GM18505 (cell line): ENCODE data around the gene HOGA1.
"Not testable (repeated sequence)": the region's sequence is repeated elsewhere in the genome, so short reads cannot be mapped to it uniquely, and the experiment has no call there.

Source experiments
- ATAC-seq: cut with Tn5 transposase; IDR thresholded peaks from one replicate; pipeline ENCODE4 v1.9.1; 2021; ENCODE audit not compliant: unreplicated experiment
- POLR2A ChIP-seq: IDR thresholded peaks from 4 replicates; pipeline ENCODE4 v1.6.1; 2011; ENCODE audit warnings: borderline replicate concordance; ENCODE audit not compliant: insufficient read depth, insufficient read length; ENCODE audit errors: extremely low read depth

Gene HOGA1

GRCh38 chr10:97547962-97548361 is 36.2 kb upstream of the HOGA1 start:
- no peak for ATAC-seq
- TF ChIP-seq POLR2A: no peak

GRCh38 chr10:97548828-97549455 is 35.2 kb upstream of the HOGA1 start:
- TF ChIP-seq POLR2A: no peak
- ATAC-seq: no peak

- ATAC-seq: no peak
- TF ChIP-seq POLR2A: no peak
Observed at GRCh38 chr10:97549587-97550322, 34.4 kb upstream of the HOGA1 start.

- no peak for TF ChIP-seq POLR2A
- ATAC-seq: no peak
Observed at GRCh38 chr10:97550336-97551149, 33.6 kb upstream of the HOGA1 start.

GRCh38 chr10:97551271-97551670 is 32.9 kb upstream of the HOGA1 start:
- TF ChIP-seq POLR2A: no peak
- ATAC-seq: no peak

DNA sequence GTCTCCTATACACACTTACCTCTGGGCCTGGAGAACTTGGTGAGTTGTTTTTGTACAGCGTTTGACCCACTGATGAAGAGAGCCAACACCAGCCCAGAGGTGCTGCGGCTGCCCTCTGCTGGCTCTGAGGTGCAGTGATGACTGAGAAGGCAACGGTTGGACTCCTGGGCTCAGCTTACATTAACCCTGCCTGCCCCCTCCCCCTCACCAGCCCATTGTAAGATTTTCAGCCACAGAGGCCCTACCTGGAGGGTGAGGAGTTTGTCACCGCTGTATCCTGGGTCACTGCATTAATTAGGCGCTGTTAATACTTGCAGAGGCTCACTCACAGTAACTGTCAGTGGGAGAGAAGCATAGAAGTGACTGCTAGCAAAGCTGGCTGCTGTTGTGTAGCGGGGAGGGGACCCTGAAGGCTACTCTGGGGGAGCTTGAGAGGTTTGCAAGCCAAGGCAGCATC is 30.6 kb upstream of the HOGA1 start:
- ATAC-seq: no peak
- no peak for TF ChIP-seq POLR2A

- ATAC-seq: not testable (repeated sequence)
Observed at GRCh38 chr10:97554336-97554735, 29.9 kb upstream of the HOGA1 start.

- ATAC-seq: not testable (repeated sequence)
Observed at GRCh38 chr10:97555541-97555940, 28.6 kb upstream of the HOGA1 start.

DNA sequence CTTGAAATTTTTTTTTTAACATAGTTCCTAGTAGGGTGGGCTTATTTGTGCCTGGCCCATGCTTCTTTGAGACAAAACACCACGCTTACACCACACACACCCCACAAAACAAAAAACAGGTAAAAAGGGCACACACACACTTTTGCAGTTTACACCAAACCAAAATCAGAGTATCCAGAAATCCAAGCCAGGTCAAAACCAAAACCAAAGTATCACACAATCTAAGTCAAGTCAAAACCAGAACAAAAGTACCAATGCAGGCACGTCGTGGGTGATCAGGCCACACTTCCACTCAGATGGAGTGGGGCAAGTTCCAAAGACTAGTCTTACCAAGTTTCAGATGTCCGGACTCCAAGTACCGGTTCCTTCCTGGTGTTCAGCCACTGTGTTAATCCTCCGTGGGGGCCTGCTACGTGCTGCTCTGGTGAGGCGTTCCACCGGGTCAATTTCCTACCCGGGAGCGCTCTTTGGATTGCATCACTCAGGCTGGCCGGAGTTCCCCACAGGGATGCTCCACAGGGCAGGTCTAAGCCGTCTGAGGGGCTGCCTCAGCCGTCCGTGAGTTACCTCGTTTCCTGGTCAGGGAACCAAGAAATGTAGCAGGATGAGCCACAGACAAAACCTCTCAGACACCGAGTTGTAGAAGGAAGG is 23.3 kb upstream of the HOGA1 start:
- ATAC-seq: not testable (repeated sequence)

DNA sequence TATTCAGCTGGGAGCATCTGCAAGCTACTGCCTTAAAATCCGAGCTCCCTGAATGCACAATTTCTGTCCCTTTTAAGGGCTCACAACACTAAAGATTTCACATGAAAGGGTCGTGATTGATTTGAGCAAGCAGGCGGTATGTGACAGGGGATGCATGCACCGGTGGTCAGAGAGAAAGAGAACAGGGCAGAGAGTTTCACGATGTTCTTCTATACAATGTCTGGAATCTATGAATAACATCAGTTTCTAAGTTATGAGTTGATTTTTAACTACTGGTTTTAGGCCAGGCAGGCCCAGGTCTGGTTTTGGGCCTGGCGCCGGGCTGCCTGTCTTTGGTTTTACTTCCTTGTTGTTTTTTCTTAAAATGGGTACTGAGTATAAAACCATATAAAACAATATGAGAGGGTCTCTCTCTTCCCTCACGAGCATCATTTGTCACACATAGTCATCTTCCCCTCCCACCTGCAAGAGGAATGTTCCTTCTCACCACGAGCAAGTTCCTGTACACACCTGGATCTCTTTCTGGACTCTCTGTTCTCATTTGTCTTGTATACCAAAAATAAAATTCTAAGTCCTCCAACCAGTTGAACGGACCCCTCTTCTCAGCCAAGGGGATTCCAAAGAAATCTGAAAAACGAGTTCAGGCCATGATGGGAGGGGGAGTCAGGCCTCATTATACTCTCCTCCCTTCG is 22.7 kb upstream of the HOGA1 start:
- ATAC-seq: not testable (repeated sequence)

DNA sequence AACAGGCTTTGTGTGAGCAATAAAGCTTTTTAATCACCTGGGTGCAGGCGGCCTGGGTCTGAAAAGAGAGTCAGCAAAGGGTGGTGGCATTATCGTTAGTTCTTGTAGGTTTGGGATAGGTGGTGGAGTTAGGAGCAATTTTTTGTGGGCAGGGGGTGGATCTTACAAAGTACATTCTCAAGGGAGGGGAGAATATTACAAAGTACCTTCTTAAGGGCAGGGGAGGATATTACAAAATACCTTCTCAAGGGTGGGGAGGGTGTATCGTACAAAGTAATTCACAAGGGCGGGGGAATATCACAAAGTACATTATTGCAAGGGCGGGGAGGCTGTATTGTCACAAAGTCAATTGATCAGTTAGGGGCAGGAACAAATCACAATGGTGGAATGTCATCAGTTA is 21.9 kb upstream of the HOGA1 start:
- not testable (repeated sequence) for ATAC-seq

DNA sequence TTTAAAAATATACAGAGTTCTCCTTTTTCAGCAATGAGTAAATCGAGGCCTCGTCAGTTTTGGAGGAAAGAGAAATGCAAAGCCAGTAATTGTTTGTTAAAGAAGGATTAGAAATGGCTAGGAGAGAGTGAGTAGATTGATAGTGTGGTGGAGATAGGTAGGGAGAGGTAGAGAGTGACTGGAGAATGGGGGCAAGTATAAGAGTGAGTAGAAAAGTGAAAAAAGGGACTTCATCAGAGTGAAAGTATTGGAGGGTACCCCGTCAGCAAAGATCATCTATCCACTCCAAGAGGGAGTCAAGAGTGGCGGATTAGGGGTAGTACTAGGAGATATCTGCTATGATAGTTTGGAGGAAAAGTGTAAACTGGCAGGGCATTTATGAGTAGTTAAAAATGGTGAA is 20.9 kb upstream of the HOGA1 start:
- no peak for ATAC-seq
- no peak for TF ChIP-seq POLR2A

DNA sequence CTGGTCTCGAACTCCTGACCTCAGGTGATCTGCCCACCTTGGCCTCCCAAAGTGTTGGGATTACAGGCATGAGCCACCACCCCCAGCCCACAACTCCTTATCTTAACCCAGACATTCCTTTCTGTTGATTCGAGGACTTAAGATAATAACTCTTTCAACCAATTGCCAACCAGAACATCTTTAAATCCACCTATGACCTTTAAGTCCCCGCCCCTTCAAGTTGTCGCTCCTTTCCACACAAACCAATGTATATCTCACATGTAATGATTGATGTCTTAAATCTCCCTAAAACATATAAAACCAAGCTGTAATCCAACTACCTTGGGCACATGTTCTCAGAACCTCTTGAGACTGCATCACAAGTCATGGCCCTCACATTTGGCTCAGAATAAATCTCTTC is 19.4 kb upstream of the HOGA1 start:
- no peak for TF ChIP-seq POLR2A
- ATAC-seq: no peak
